ENCODE results near the gene ABR.
"Not testable (repeated sequence)": the region's sequence is repeated elsewhere in the genome, so short reads cannot be mapped to it uniquely, and the experiment has no call there.

ABR gene

GRCh38 chr17:1145311-1145986, 34.3 kb downstream of the ABR start:
- DNase-seq = no peak

- DNase-seq = no peak
Measured at GRCh38 chr17:1144162-1144561, 35.6 kb downstream of the ABR start.

GRCh38 chr17:1143573-1143972, 36.2 kb downstream of the ABR start:
- DNase-seq = no peak

GRCh38 chr17:1142561-1142971, 37.2 kb downstream of the ABR start:
- DNase-seq = no peak

- no peak for DNase-seq
Measured at GRCh38 chr17:1137465-1137894, 42.3 kb downstream of the ABR start.

- DNase-seq = no peak
Measured at GRCh38 chr17:1136748-1137147, 43.0 kb downstream of the ABR start.

- DNase-seq = no peak
Measured at GRCh38 chr17:1134634-1135324, 45.0 kb downstream of the ABR start.

GRCh38 chr17:1130191-1130590, 49.6 kb downstream of the ABR start:
- DNase-seq = no peak

GRCh38 chr17:1128463-1128862, 51.3 kb downstream of the ABR start:
- DNase-seq = not testable (repeated sequence)

- DNase-seq = no peak
Measured at GRCh38 chr17:1126801-1127550, 52.8 kb downstream of the ABR start.

- DNase-seq = no peak
Measured at GRCh38 chr17:1126250-1126797, 53.5 kb downstream of the ABR start.

GRCh38 chr17:1125788-1126145, 54.0 kb downstream of the ABR start:
- DNase-seq = no peak

- DNase-seq = no peak
Measured at GRCh38 chr17:1124896-1125787, 54.6 kb downstream of the ABR start.

GRCh38 chr17:1123921-1124715, 55.7 kb downstream of the ABR start:
- DNase-seq = no peak

GRCh38 chr17:1123393-1123831, 56.4 kb downstream of the ABR start:
- DNase-seq = no peak

GRCh38 chr17:1122533-1123392, 57.0 kb downstream of the ABR start:
- peak; percentile 56 for DNase-seq

GRCh38 chr17:1121442-1121817, 58.4 kb downstream of the ABR start:
- DNase-seq = not testable (repeated sequence)

- no peak for DNase-seq
Measured at GRCh38 chr17:1120596-1121441, 59.0 kb downstream of the ABR start.

GRCh38 chr17:1119924-1120323, 59.9 kb downstream of the ABR start:
- DNase-seq = no peak

GRCh38 chr17:1116602-1117001, 63.2 kb downstream of the ABR start:
- DNase-seq = no peak
